PC-3 (cell line): ENCODE measurements around the gene RTF2.

Experiments
- CTCF ChIP-seq: fragments of 300-600 bp; sonication (generic); conservative IDR thresholded peaks from 2 replicates; pipeline ENCODE4 v1.5.1; 2017; ENCODE audit warnings: antibody characterized with exemption, low read depth, mild to moderate bottlenecking, low read length
- EZH2 ChIP-seq: fragments of 300-600 bp; sonication (generic); IDR thresholded peaks from one replicate; pipeline ENCODE4 v1.6.1; 2017; ENCODE audit warnings: antibody characterized with exemption, mild to moderate bottlenecking, low read length; ENCODE audit not compliant: unreplicated experiment

- no peak for TF ChIP-seq CTCF
- TF ChIP-seq EZH2, result no peak
Observed at GRCh38 chr20:56518721-56519398, 50.4 kb downstream of the RTF2 start.
